ENCODE results near the gene FSD2.

The FSD2 gene

GRCh38 chr15:82805994-82806406 lies at the start of gene FSD2:
Gene FSD2, minus strand, starts transcription at chr15:82806069. Its CDS starts 18,679 bp downstream, at chr15:82787390.
- no peak for DNase-seq

- DNase-seq: no peak
These were observed 48.7 kb upstream of the FSD2 start for GRCh38 chr15:82854554-82854953.

- peak; percentile 29 for DNase-seq
These were observed 47.2 kb upstream of the FSD2 start for GRCh38 chr15:82852941-82853561.

GRCh38 chr15:82851981-82852511 lies 46.2 kb upstream of the FSD2 start:
- peak; percentile 91 for DNase-seq

GRCh38 chr15:82851306-82851850 lies 45.5 kb upstream of the FSD2 start:
- no peak for DNase-seq

- peak; percentile 39 for DNase-seq
These were observed 44.9 kb upstream of the FSD2 start for GRCh38 chr15:82850731-82851130.

- peak; percentile 94 for DNase-seq
These were observed 44.0 kb upstream of the FSD2 start for GRCh38 chr15:82849556-82850512.

GRCh38 chr15:82848241-82848993 lies 42.5 kb upstream of the FSD2 start:
- no peak for DNase-seq

- DNase-seq: no peak
These were observed 41.8 kb upstream of the FSD2 start for GRCh38 chr15:82847703-82848102.

- no peak for DNase-seq
These were observed 40.8 kb upstream of the FSD2 start for GRCh38 chr15:82846621-82847020.

GRCh38 chr15:82845686-82846085 lies 39.8 kb upstream of the FSD2 start:
- no peak for DNase-seq

- no peak for DNase-seq
These were observed 37.7 kb upstream of the FSD2 start for GRCh38 chr15:82843566-82843965.

- DNase-seq: no peak
These were observed 34.3 kb upstream of the FSD2 start for GRCh38 chr15:82840166-82840565.

- no peak for DNase-seq
These were observed 33.3 kb upstream of the FSD2 start for GRCh38 chr15:82839136-82839535.

GRCh38 chr15:82838096-82838735 lies 32.3 kb upstream of the FSD2 start:
- DNase-seq: no peak

- no peak for DNase-seq
These were observed 29.6 kb upstream of the FSD2 start for GRCh38 chr15:82835391-82835917.

GRCh38 chr15:82833362-82833682 lies 27.5 kb upstream of the FSD2 start:
- DNase-seq: no peak

GRCh38 chr15:82832601-82833361 lies 26.9 kb upstream of the FSD2 start:
- no peak for DNase-seq

GRCh38 chr15:82831894-82832600 lies 26.2 kb upstream of the FSD2 start:
- no peak for DNase-seq

GRCh38 chr15:82830427-82831173 lies 24.7 kb upstream of the FSD2 start:
- DNase-seq: no peak

Measured in NCI-H82 (cell line).